WTC11 (cell line): Measurements from ENCODE around the gene MAFB. TPM values are rescaled to one million over a fixed set of nuclear protein-coding genes. Genes with fewer than 3 reads are reported as not detected.

Experiments used
- ATAC-seq: fragments of 200-7000 bp; cut with Tn5 transposase; 2 replicates; pipeline ENCODE4 v1.10.0; 2021; ENCODE audit warnings: mild to moderate bottlenecking, moderate library complexity
- CTCF ChIA-PET: fragments of 300-600 bp; sonication (Branson Sonifier 250); formaldehyde crosslinking; loops from one replicate; lab custom pipeline; 2021; ENCODE audit warnings: antibody characterized with exemption; lab: Charles Lee
- POLR2A ChIA-PET: fragments of 350-600 bp; sonication (Branson Sonifier 250); formaldehyde crosslinking; loops from one replicate; lab custom pipeline; 2021; ENCODE audit warnings: antibody characterized with exemption; lab: Charles Lee
- DNase-seq: peaks from one replicate; pipeline ENCODE4 v3.0.0; 2021; ENCODE audit warnings: low spot score
- H3K27ac Mint-ChIP-seq: 2 replicates; pipeline ENCODE4 v1.8.0; 2021; ENCODE audit warnings: mixed read lengths
- H3K27me3 Mint-ChIP-seq: 2 replicates; pipeline ENCODE4 v1.8.0; 2021; ENCODE audit warnings: low read depth, mild to moderate bottlenecking, moderate library complexity, mixed read lengths
- H3K36me3 Mint-ChIP-seq: 2 replicates; pipeline ENCODE4 v1.8.0; 2021; ENCODE audit warnings: mixed read lengths
- H3K4me1 Mint-ChIP-seq: 2 replicates; pipeline ENCODE4 v1.8.0; 2022; ENCODE audit warnings: mixed read lengths
- H3K4me3 Mint-ChIP-seq: 2 replicates; pipeline ENCODE4 v1.8.0; 2021; ENCODE audit warnings: mild to moderate bottlenecking, moderate library complexity, mixed read lengths
- H3K9me3 Mint-ChIP-seq: 2 replicates; pipeline ENCODE4 v1.8.0; 2021; ENCODE audit warnings: mixed read lengths
- AFF4 ChIP-seq: sonication (generic); formaldehyde crosslinking; IDR thresholded peaks from 2 replicates; pipeline ENCODE4 v1.8.1; 2023; ENCODE audit warnings: mild to moderate bottlenecking, missing genetic modification reagents, borderline replicate concordance
- ATF1 ChIP-seq: sonication (generic); formaldehyde crosslinking; IDR thresholded peaks from 2 replicates; pipeline ENCODE4 v1.8.1; 2023; ENCODE audit warnings: mild to moderate bottlenecking, moderate library complexity, missing genetic modification reagents
- CDX4 ChIP-seq: fragments of 250-450 bp; sonication (Bioruptor Pico); IDR thresholded peaks from 2 replicates; pipeline ENCODE4 v1.9.0; 2021; ENCODE audit warnings: moderate library complexity, mild to moderate bottlenecking, inconsistent platforms, borderline replicate concordance
- FOXK1 ChIP-seq: sonication (generic); formaldehyde crosslinking; IDR thresholded peaks from 2 replicates; pipeline ENCODE4 v1.8.0; 2022; ENCODE audit warnings: mild to moderate bottlenecking, moderate library complexity, missing genetic modification reagents
- HMGXB4 ChIP-seq: sonication (generic); formaldehyde crosslinking; IDR thresholded peaks from 2 replicates; pipeline ENCODE4 v1.8.1; 2023; ENCODE audit warnings: mild to moderate bottlenecking, moderate library complexity, missing genetic modification reagents
- MYBL2 ChIP-seq: sonication (generic); formaldehyde crosslinking; IDR thresholded peaks from 2 replicates; pipeline ENCODE4 v1.8.1; 2023; ENCODE audit warnings: mild to moderate bottlenecking, moderate library complexity, missing genetic modification reagents
- NFATC4 ChIP-seq: fragments of 250-450 bp; sonication (Bioruptor Pico); IDR thresholded peaks from 2 replicates; pipeline ENCODE4 v1.9.0; 2021; ENCODE audit warnings: mild to moderate bottlenecking
- NR3C1 ChIP-seq: sonication (generic); formaldehyde crosslinking; conservative IDR thresholded peaks from 2 replicates; pipeline ENCODE4 v1.8.1; 2023; ENCODE audit warnings: low read depth, mild to moderate bottlenecking, missing genetic modification reagents
- PRDM15 ChIP-seq: sonication (generic); formaldehyde crosslinking; IDR thresholded peaks from 2 replicates; pipeline ENCODE4 v1.8.0; 2022; ENCODE audit warnings: missing genetic modification reagents
- RELA ChIP-seq: sonication (generic); formaldehyde crosslinking; IDR thresholded peaks from 2 replicates; pipeline ENCODE4 v1.8.1; 2022; ENCODE audit warnings: missing genetic modification reagents, mild to moderate bottlenecking, borderline replicate concordance
- TCF7 ChIP-seq: sonication (generic); formaldehyde crosslinking; IDR thresholded peaks from 2 replicates; pipeline ENCODE4 v1.8.0; 2022; ENCODE audit warnings: mild to moderate bottlenecking, low read depth, missing genetic modification reagents, moderate library complexity
- TP53 ChIP-seq: sonication (generic); formaldehyde crosslinking; IDR thresholded peaks from 2 replicates; pipeline ENCODE4 v1.8.1; 2023; ENCODE audit warnings: mild to moderate bottlenecking, missing genetic modification reagents
- ZBTB43 ChIP-seq: sonication (generic); formaldehyde crosslinking; IDR thresholded peaks from 2 replicates; pipeline ENCODE4 v1.8.1; 2023; ENCODE audit warnings: mild to moderate bottlenecking, missing genetic modification reagents
- ZNF317 ChIP-seq: sonication (generic); formaldehyde crosslinking; IDR thresholded peaks from 2 replicates; pipeline ENCODE4 v1.8.1; 2023; ENCODE audit warnings: low read depth, mild to moderate bottlenecking, moderate library complexity, missing genetic modification reagents, borderline replicate concordance
- ZNF512 ChIP-seq: sonication (generic); formaldehyde crosslinking; IDR thresholded peaks from 2 replicates; pipeline ENCODE4 v1.8.1; 2022; ENCODE audit warnings: missing genetic modification reagents, borderline replicate concordance
- ZNF532 ChIP-seq: fragments of 250-450 bp; sonication (Bioruptor Pico); IDR thresholded peaks from 2 replicates; pipeline ENCODE4 v1.9.0; 2021; ENCODE audit warnings: mild to moderate bottlenecking, borderline replicate concordance
- total RNA-seq: library from RNA; stranded (reverse); gene quantifications from 3 replicates; pipeline ENCODE4 v1.2.3, GENCODE V29; 2021

Gene MAFB
- total RNA-seq, 1 experiment from 2014 or later = 5.3 TPM

- Mint-ChIP-seq H3K27me3 (no peaks in the 10 kb centered on the region), H3K4me1 (peaks cover 11% of the 10 kb centered on the region), H3K36me3 (no peaks in the 10 kb centered on the region), H3K27ac (no peak overlapping the region), H3K4me3 (no peak overlapping the region), H3K9me3 (no peaks in the 10 kb centered on the region)
- ChIA-PET CTCF (no interaction called here), POLR2A (no interaction called here)
- 0 out of 2 replicates have a peak, but pooled peaks have one; percentile 32 for ATAC-seq
- TF ChIP-seq RELA (CRISPR knock-in tag) = no peak
- no peak for TF ChIP-seq HMGXB4 (CRISPR knock-in tag)
- no peak for TF ChIP-seq CDX4 (CRISPR knock-in tag)
- no peak for TF ChIP-seq NFATC4
- no peak for TF ChIP-seq ZNF512 (CRISPR knock-in tag)
- no peak for TF ChIP-seq ATF1 (CRISPR knock-in tag)
- TF ChIP-seq ZNF532 = no peak
- TF ChIP-seq NR3C1 = no peak
- no peak for TF ChIP-seq PRDM15 (CRISPR knock-in tag)
- no peak for TF ChIP-seq TCF7 (CRISPR knock-in tag)
- TF ChIP-seq ZNF317 = no peak
- no peak for TF ChIP-seq AFF4 (CRISPR knock-in tag)
- no peak for TF ChIP-seq TP53 (CRISPR knock-in tag)
- TF ChIP-seq FOXK1 (CRISPR knock-in tag) = no peak
- TF ChIP-seq MYBL2 (CRISPR knock-in tag) = no peak
- no peak for TF ChIP-seq ZBTB43 (CRISPR knock-in tag)
- no peak for DNase-seq
Observed at GRCh38 chr20:40646361-40646760, 42.7 kb downstream of the MAFB start.
